NCI-H1930 (cell line): Measurements from ENCODE around the gene RAB40AL.

Source experiments
- DNase-seq, 2 experiments: peaks; one replicate each; lab custom pipeline; 2025; lab: John Stamatoyannopoulos, UW

RAB40AL gene

GRCh38 chrX:102983205-102983604, 46.1 kb downstream of the RAB40AL start:
- no peak for DNase-seq

- no peak for DNase-seq
Measured at GRCh38 chrX:102985192-102985591, 48.1 kb downstream of the RAB40AL start.
